Astrocyte (in vitro differentiated cells and primary cell): Measurements from ENCODE around the gene HRH2. TPM values are rescaled to one million over a fixed set of nuclear protein-coding genes. Genes with fewer than 3 reads are reported as not detected.
"Not testable (repeated sequence)": the region's sequence is repeated elsewhere in the genome, so short reads cannot be mapped to it uniquely, and the experiment has no call there.

ENCODE experiments used
- DNase-seq: peaks from one replicate; pipeline ENCODE4 v3.0.0-alpha.2; 2010; ENCODE audit warnings: low read depth
- FAIRE-seq: peaks from 2 replicates; lab custom pipeline; 2011; peaks lifted over from hg19 to GRCh38; lab: Jason Lieb, UNC
- H2AFZ ChIP-seq: 2 replicates; pipeline ENCODE4 v1.6.0; 2012; ENCODE audit warnings: low read depth, low read length, inconsistent platforms
- H3K27ac ChIP-seq: 2 replicates; pipeline ENCODE4 v1.5.1; 2011; ENCODE audit warnings: low read depth, low read length, inconsistent platforms
- H3K27me3 ChIP-seq: 2 replicates; pipeline ENCODE4 v1.6.0; 2011; ENCODE audit warnings: low read length, inconsistent platforms; ENCODE audit not compliant: insufficient read depth
- H3K36me3 ChIP-seq: 2 replicates; pipeline ENCODE4 v1.5.1; 2011; ENCODE audit warnings: low read length, inconsistent platforms; ENCODE audit not compliant: insufficient read depth
- H3K4me1 ChIP-seq: 2 replicates; pipeline ENCODE4 v1.5.1; 2011; ENCODE audit warnings: low read length, inconsistent platforms; ENCODE audit not compliant: insufficient read depth
- H3K4me2 ChIP-seq: 2 replicates; pipeline ENCODE4 v1.6.0; 2012; ENCODE audit warnings: low read length, inconsistent platforms
- H3K4me3 ChIP-seq: 2 replicates; pipeline ENCODE4 v1.5.1; 2011; ENCODE audit warnings: low read depth, mild to moderate bottlenecking, low read length, inconsistent platforms; ENCODE audit not compliant: insufficient read depth
- H3K79me2 ChIP-seq: 2 replicates; pipeline ENCODE4 v1.6.0; 2012; ENCODE audit warnings: mild to moderate bottlenecking, low read length, inconsistent platforms; ENCODE audit not compliant: insufficient read depth
- H3K9ac ChIP-seq: 2 replicates; pipeline ENCODE4 v1.6.0; 2012; ENCODE audit warnings: mild to moderate bottlenecking, low read length, inconsistent platforms
- H3K9me3 ChIP-seq: 2 replicates; pipeline ENCODE4 v1.5.1; 2012; ENCODE audit warnings: low read depth, mild to moderate bottlenecking, low read length, inconsistent platforms; ENCODE audit not compliant: insufficient read depth
- H4K20me1 ChIP-seq: 2 replicates; pipeline ENCODE4 v1.6.0; 2012; ENCODE audit warnings: low read length, inconsistent platforms; ENCODE audit not compliant: insufficient read depth
- H3K27ac Mint-ChIP-seq: one replicate; pipeline ENCODE4 v1.8.0; 2021; ENCODE audit warnings: mild to moderate bottlenecking, mixed read lengths; ENCODE audit not compliant: unreplicated experiment
- H3K27me3 Mint-ChIP-seq: one replicate; pipeline ENCODE4 v1.8.0; 2021; ENCODE audit warnings: low read depth, mixed read lengths; ENCODE audit not compliant: unreplicated experiment
- H3K36me3 Mint-ChIP-seq: one replicate; pipeline ENCODE4 v1.8.0; 2021; ENCODE audit warnings: low read depth, mixed read lengths; ENCODE audit not compliant: unreplicated experiment
- H3K4me1 Mint-ChIP-seq: one replicate; pipeline ENCODE4 v1.8.0; 2021; ENCODE audit warnings: low read depth, mixed read lengths; ENCODE audit not compliant: unreplicated experiment
- H3K4me3 Mint-ChIP-seq: one replicate; pipeline ENCODE4 v1.8.0; 2021; ENCODE audit warnings: mild to moderate bottlenecking, moderate library complexity, mixed read lengths; ENCODE audit not compliant: unreplicated experiment
- H3K9me3 Mint-ChIP-seq: one replicate; pipeline ENCODE4 v1.8.0; 2021; ENCODE audit warnings: mild to moderate bottlenecking, mixed read lengths; ENCODE audit not compliant: unreplicated experiment
- CTCF ChIP-seq: IDR thresholded peaks from 2 replicates; pipeline ENCODE4 v1.5.1; 2011; ENCODE audit warnings: low read depth, mild to moderate bottlenecking, inconsistent platforms, low read length, moderate library complexity; ENCODE audit not compliant: insufficient read depth
- EZH2 ChIP-seq: IDR thresholded peaks from 2 replicates; pipeline ENCODE4 v1.6.1; 2012; ENCODE audit warnings: mild to moderate bottlenecking, low read length, inconsistent platforms; ENCODE audit not compliant: insufficient read depth
- total RNA-seq: library from RNA; stranded (reverse); gene quantifications from 2 replicates; pipeline ENCODE4 v1.2.1, GENCODE V29; 2021

Gene HRH2
- total RNA-seq, 1 donor from 2014 or later, result 1.9 TPM

GRCh38 chr5:175718401-175719108, 60.7 kb downstream of the HRH2 start:
- peak; percentile 47 for TF ChIP-seq CTCF
- no peak for TF ChIP-seq EZH2
- no peak overlapping the region for H3K27ac Mint-ChIP-seq
- H3K9ac ChIP-seq, result no peak overlapping the region
- DNase-seq (no peak), FAIRE-seq (no peak)
- no peak overlapping the region for H3K27ac ChIP-seq
- H3K4me2 ChIP-seq, result no peak overlapping the region
- peaks cover 8% of the 10 kb centered on the region for H3K27me3 Mint-ChIP-seq
- no peaks in the 10 kb centered on the region for H3K4me1 Mint-ChIP-seq
- no peaks in the 10 kb centered on the region for H3K36me3 ChIP-seq
- H2AFZ ChIP-seq, result no peak overlapping the region
- H3K36me3 Mint-ChIP-seq, result no peaks in the 10 kb centered on the region
- H3K4me1 ChIP-seq, result no peaks in the 10 kb centered on the region
- no peak overlapping the region for H3K4me3 ChIP-seq
- peaks cover 3% of the 10 kb centered on the region for H3K9me3 ChIP-seq
- H4K20me1 ChIP-seq, result no peaks in the 10 kb centered on the region
- no peaks in the 10 kb centered on the region for H3K27me3 ChIP-seq
- H3K79me2 ChIP-seq, result no peaks in the 10 kb centered on the region
- H3K9me3 Mint-ChIP-seq, result peaks cover 18% of the 10 kb centered on the region
- H3K4me3 Mint-ChIP-seq, result no peak overlapping the region

- not testable (repeated sequence) for H3K79me2 ChIP-seq, FAIRE-seq
Measured at GRCh38 chr5:175719109-175719432, 61.2 kb downstream of the HRH2 start.

GRCh38 chr5:175724314-175725275, 66.7 kb downstream of the HRH2 start:
- Histone ChIP-seq H3K27me3 (peaks cover 4% of the 10 kb centered on the region), H3K9ac (no peak overlapping the region), H3K4me3 (no peak overlapping the region), H4K20me1 (no peaks in the 10 kb centered on the region), H3K9me3 (no peaks in the 10 kb centered on the region), H3K4me2 (no peak overlapping the region), H3K79me2 (no peaks in the 10 kb centered on the region), H3K36me3 (no peaks in the 10 kb centered on the region), H3K4me1 (peaks cover 4% of the 10 kb centered on the region), H2AFZ (no peak overlapping the region), H3K27ac (no peak overlapping the region)
- H3K36me3 Mint-ChIP-seq, result no peaks in the 10 kb centered on the region
- no peak for DNase-seq
- no peak for FAIRE-seq
- H3K9me3 Mint-ChIP-seq, result no peaks in the 10 kb centered on the region
- TF ChIP-seq EZH2 (no peak), CTCF (no peak)
- no peak overlapping the region for H3K4me3 Mint-ChIP-seq
- peaks cover 15% of the 10 kb centered on the region for H3K27me3 Mint-ChIP-seq
- H3K27ac Mint-ChIP-seq, result no peak overlapping the region
- H3K4me1 Mint-ChIP-seq, result peaks cover 5% of the 10 kb centered on the region

More at GRCh38 chr5:175719109-175719432, 61.2 kb downstream of the HRH2 start:
- H3K27me3 Mint-ChIP-seq, H3K9me3 ChIP-seq, H4K20me1 ChIP-seq, H3K4me1 Mint-ChIP-seq, H3K27ac ChIP-seq, H3K4me3 ChIP-seq, H3K9ac ChIP-seq, DNase-seq, H3K4me3 Mint-ChIP-seq, H3K36me3 ChIP-seq, H2AFZ ChIP-seq, H3K4me1 ChIP-seq, H3K4me2 ChIP-seq, H3K36me3 Mint-ChIP-seq, H3K27me3 ChIP-seq, H3K27ac Mint-ChIP-seq: not testable (repeated sequence)
- peaks cover 16% of the 10 kb centered on the region for H3K9me3 Mint-ChIP-seq
